ENCODE results near the gene PNPLA3. TPM values are rescaled to one million over a fixed set of nuclear protein-coding genes. Genes with fewer than 3 reads are reported as not detected.

PNPLA3 gene
- total RNA-seq, 1 donor from 2014 or later, result 6.1 TPM

DNA sequence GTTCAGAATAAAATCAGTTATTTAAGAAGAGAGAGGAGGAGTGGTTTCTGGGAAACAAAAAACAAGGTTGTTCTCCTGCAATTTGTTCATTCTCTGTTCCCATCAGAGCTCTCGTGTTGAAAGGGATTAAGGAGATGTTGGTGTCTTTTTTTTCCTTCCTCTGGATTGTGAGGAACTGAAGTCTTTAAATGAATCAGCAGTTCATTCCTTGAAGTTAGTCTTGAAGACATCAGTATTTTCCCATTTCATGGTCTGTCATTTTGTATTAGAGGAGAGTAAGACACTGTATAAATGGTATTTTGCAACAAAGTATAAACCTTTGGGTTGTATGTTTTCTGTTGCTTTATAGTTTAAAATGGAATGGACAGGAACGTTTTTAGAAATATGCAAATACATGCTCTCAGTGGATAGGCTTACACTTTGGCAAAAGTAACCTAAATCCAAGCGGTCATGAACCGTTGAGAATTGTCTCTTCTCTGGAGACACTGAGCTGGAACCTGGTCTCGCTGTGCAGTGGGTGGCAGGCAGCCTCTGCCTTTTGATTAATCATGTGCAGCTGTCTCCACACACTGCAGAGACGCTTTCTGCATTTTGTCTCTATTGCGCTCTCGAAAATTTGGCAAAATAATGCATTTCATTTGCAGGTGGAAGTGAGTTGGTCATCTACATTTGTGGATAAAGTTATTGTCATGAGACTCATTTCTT is 64.7 kb downstream of the PNPLA3 start:
- TF ChIP-seq, protein P1, sequence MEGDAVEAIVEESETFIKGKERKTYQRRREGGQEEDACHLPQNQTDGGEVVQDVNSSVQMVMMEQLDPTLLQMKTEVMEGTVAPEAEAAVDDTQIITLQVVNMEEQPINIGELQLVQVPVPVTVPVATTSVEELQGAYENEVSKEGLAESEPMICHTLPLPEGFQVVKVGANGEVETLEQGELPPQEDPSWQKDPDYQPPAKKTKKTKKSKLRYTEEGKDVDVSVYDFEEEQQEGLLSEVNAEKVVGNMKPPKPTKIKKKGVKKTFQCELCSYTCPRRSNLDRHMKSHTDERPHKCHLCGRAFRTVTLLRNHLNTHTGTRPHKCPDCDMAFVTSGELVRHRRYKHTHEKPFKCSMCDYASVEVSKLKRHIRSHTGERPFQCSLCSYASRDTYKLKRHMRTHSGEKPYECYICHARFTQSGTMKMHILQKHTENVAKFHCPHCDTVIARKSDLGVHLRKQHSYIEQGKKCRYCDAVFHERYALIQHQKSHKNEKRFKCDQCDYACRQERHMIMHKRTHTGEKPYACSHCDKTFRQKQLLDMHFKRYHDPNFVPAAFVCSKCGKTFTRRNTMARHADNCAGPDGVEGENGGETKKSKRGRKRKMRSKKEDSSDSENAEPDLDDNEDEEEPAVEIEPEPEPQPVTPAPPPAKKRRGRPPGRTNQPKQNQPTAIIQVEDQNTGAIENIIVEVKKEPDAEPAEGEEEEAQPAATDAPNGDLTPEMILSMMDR (IDR thresholded peaks at IDR 0.05; ENCODE audit: unreplicated experiment), result no peak
- Mint-ChIP-seq H3K36me3 (peaks cover 32% of the 10 kb centered on the region), H3K4me1 (peaks cover 5% of the 10 kb centered on the region), H3K9me3 (no peaks in the 10 kb centered on the region), H3K27ac (no peak overlapping the region), H3K4me3 (no peak overlapping the region), H3K27me3 (ENCODE audit: low read depth) (no peaks in the 10 kb centered on the region)
- DNase-seq (ENCODE audit: low spot score in 2 of 2, unreplicated experiment in 2 of 2), result no peak

DNA sequence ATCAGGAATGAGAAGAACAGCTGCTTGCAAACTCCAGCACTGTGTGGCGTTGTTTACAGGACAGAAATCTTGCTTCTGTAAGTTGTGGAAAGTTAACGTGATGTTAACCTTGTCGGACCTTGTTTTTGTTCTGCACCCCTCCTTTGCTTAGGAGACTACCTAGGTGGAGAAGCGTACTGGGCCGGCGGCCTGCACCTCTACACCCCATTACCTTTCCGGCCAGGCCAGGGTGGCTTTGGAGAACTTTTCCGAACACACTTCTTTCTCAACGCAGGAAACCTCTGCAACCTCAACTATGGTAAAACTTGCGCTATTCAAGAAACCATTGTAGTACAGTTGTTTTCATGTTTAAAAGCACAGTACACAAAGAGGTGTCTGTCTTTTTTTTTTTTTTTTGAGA is 65.4 kb downstream of the PNPLA3 start:
- H3K36me3 Mint-ChIP-seq, result peaks cover 36% of the 10 kb centered on the region
- peaks cover 7% of the 10 kb centered on the region for H3K4me1 Mint-ChIP-seq
- H3K27me3 Mint-ChIP-seq (ENCODE audit: low read depth), result no peaks in the 10 kb centered on the region

DNA sequence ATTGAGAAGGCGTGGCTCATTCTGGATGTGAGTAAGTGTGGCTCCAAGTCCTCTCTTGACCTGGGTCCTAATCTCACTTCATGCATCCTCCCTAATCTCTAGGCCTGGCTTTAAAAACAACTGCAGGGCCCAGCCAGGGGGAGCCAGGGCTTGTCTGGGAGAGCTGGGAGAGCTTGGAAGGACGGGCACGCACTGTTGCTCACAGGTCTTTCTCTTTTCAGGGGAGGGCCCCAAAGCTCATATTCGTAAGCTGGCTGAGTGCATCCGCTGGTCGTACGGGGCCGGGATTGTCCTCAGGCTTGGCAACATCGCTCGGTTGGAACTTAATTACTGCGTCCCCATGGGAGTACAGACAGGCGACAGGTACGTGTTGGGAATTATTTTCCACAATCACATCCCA is 66.4 kb downstream of the PNPLA3 start:
- Mint-ChIP-seq H3K27ac (no peak overlapping the region), H3K27me3 (ENCODE audit: low read depth) (no peaks in the 10 kb centered on the region), H3K4me1 (peaks cover 7% of the 10 kb centered on the region), H3K36me3 (peaks cover 43% of the 10 kb centered on the region), H3K4me3 (no peak overlapping the region), H3K9me3 (no peaks in the 10 kb centered on the region)
- TF ChIP-seq, protein P1 (IDR thresholded peaks at IDR 0.05; ENCODE audit: unreplicated experiment), result no peak
- DNase-seq (ENCODE audit: low spot score in 2 of 2, unreplicated experiment in 2 of 2), result no peak

More for the DNA sequence above, 65.4 kb downstream of the PNPLA3 start:
- Mint-ChIP-seq H3K4me3 (no peak overlapping the region), H3K9me3 (no peaks in the 10 kb centered on the region), H3K27ac (no peak overlapping the region)
- DNase-seq (ENCODE audit: low spot score in 2 of 2, unreplicated experiment in 2 of 2), result no peak
- TF ChIP-seq, protein P1 (IDR thresholded peaks at IDR 0.05; ENCODE audit: unreplicated experiment), result no peak

DNA sequence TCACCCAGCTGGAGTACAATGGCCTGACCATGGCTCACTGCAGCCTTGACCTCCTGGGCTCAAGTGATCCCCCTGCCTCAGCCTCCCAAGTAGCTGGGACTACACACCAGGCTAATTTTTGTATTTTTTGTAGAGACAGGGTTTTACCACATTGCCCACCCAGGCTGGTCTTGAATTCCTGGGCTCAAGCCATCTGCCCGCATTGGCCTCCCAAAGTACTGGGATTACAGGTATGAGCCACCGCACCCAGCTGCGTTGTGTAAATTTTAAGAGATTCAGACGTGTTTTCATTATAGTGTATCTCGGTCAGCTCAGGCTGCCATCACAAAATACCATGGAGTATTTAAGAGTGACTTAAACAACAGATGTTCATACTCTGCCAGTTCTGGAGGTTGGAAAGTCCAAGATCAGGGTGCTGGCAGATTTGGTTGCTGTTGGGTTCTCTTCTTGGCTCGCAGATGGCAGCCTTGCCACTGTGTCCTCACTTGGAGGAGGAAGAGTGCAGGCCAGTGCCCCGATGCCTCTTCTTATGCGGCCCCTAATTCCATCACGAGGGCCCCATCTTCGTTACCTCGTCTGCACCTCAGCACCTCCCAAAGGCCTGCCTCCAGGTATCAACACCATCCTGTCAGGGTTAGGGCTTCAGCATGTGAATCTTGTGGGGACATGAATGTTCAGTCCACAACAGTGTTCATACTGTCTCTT is 67.9 kb downstream of the PNPLA3 start:
- H3K4me1 Mint-ChIP-seq, result peaks cover 7% of the 10 kb centered on the region
- no peaks in the 10 kb centered on the region for H3K9me3 Mint-ChIP-seq
- no peaks in the 10 kb centered on the region for H3K27me3 Mint-ChIP-seq (ENCODE audit: low read depth)
- H3K27ac Mint-ChIP-seq, result no peak overlapping the region
- TF ChIP-seq, protein P1 (IDR thresholded peaks at IDR 0.05; ENCODE audit: unreplicated experiment), result no peak
- H3K36me3 Mint-ChIP-seq, result peaks cover 37% of the 10 kb centered on the region
- H3K4me3 Mint-ChIP-seq, result no peak overlapping the region
- no peak for DNase-seq (ENCODE audit: low spot score in 2 of 2, unreplicated experiment in 2 of 2)

DNA sequence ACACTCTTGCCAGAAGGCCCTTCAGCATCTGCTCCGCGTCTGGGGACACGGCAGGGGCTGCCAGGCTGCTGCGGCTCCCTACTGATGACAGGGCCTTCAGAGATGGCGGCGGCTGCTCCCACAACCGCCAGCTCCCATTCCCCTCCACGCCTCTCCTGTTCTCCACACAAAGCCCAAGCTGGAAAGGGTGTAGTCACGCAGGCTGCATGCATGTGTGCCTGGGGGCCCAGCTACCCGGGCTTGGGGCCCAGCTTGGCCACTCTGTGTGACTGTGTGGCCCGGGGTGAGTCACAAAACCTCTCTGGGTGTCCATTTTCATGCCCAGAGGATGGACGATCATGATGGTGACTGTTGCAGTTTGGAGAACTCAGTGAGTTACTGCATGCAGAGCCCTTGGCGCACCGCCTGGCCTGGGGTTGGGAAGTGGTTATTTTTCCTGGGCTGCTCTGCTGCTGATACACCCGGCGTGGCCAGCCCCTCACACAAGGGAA is 68.8 kb downstream of the PNPLA3 start:
- H3K36me3 Mint-ChIP-seq, result peaks cover 39% of the 10 kb centered on the region
- peak overlapping the region; percentile 21 for H3K27ac Mint-ChIP-seq
- no peaks in the 10 kb centered on the region for H3K9me3 Mint-ChIP-seq
- H3K4me1 Mint-ChIP-seq, result peaks cover 7% of the 10 kb centered on the region
- no peaks in the 10 kb centered on the region for H3K27me3 Mint-ChIP-seq (ENCODE audit: low read depth)
- DNase-seq (ENCODE audit: low spot score in 2 of 2, unreplicated experiment in 2 of 2), result no peak
- H3K4me3 Mint-ChIP-seq, result no peak overlapping the region
- TF ChIP-seq, protein P1 (IDR thresholded peaks at IDR 0.05; ENCODE audit: unreplicated experiment), result no peak
